Kidney (tissue), 14 donors: ENCODE measurements around the gene FNDC11. TPM values are rescaled to one million over a fixed set of nuclear protein-coding genes. Genes with fewer than 3 reads are reported as not detected.
A peak's percentile ranks its signal among the peaks of the same experiment; 100 is the strongest.
"Not testable (repeated sequence)": the region's sequence is repeated elsewhere in the genome, so short reads cannot be mapped to it uniquely, and the experiment has no call there.

ENCODE experiments used
- DNase-seq, 5 donors: peaks; one replicate each; pipeline ENCODE4 v3.0.0-alpha.2; 2013 to 2020
- FAIRE-seq: peaks from 2 replicates; lab custom pipeline; 2012; peaks lifted over from hg19 to GRCh38; lab: Jason Lieb, UNC
- H3K27ac ChIP-seq, 2 donors: one replicate each; pipeline ENCODE4 v1.7.0; 2013; ENCODE audit warnings: low read depth in 2 of 2, low read length in 2 of 2, inconsistent platforms in 1 of 2
- H3K27me3 ChIP-seq: one replicate; pipeline ENCODE4 v1.7.1; 2013; ENCODE audit warnings: low read length, inconsistent platforms; ENCODE audit not compliant: control insufficient read depth, insufficient read depth
- H3K36me3 ChIP-seq, 3 donors: one replicate each; pipeline versions ENCODE4 v1.7.0 to v1.7.1; 2013; ENCODE audit warnings: low read length in 3 of 3, control low read depth in 1 of 3, inconsistent platforms in 1 of 3; ENCODE audit not compliant: insufficient read depth in 3 of 3, control insufficient read depth in 2 of 3
- H3K4me1 ChIP-seq, 3 donors: one replicate each; pipeline versions ENCODE4 v1.7.0 to v1.7.1; 2013; ENCODE audit warnings: low read length in 3 of 3, inconsistent platforms in 1 of 3, low read depth in 1 of 3; ENCODE audit not compliant: control insufficient read depth in 2 of 3, insufficient read depth in 2 of 3
- H3K4me3 ChIP-seq, 3 donors: one replicate each; pipeline versions ENCODE4 v1.7.0 to v1.8.1; 2013; ENCODE audit warnings: low read length in 3 of 3, control low read depth in 1 of 3, inconsistent platforms in 1 of 3
- H3K9ac ChIP-seq, 3 donors: one replicate each; pipeline versions ENCODE4 v1.7.0 to v1.7.1; 2013; ENCODE audit warnings: low read length in 3 of 3, control low read depth in 1 of 3, inconsistent platforms in 1 of 3
- H3K9me3 ChIP-seq, 3 donors: one replicate each; pipeline versions ENCODE4 v1.7.0 to v1.7.1; 2013; ENCODE audit warnings: low read length in 3 of 3, control low read depth in 1 of 3, inconsistent platforms in 1 of 3; ENCODE audit not compliant: control insufficient read depth in 2 of 3, insufficient read depth in 1 of 3
- intact Hi-C: fragments of 100-400 bp; cut with DNase I; formaldehyde crosslinking; loops from one replicate; pipeline ENCODE4 v1.11.1; 2022
- polyA plus RNA-seq: library from polyadenylated mRNA; stranded (reverse); fragments of 350-450 nt; fragmentation: Illumina TruSeq; extraction: RNeasy Lipid Tissue Mini Kit (QIAGEN cat#74804); gene quantifications from one replicate; pipeline ENCODE4 v1.2.3, GENCODE V29; 2014; ENCODE audit warnings: low read depth, low replicate concordance; ENCODE audit not compliant: insufficient read depth
- total RNA-seq: library from RNA; stranded (reverse); fragmentation: NEBNext Ultra II Directional; extraction: Animal tissue kit (Norgen Biotek cat#: 25700); gene quantifications from one replicate; pipeline ENCODE4 v1.2.1, GENCODE V29; 2021
- TF ChIP-seq, protein P1 (sequence below): IDR thresholded peaks from 3 replicates; pipeline ENCODE4 v1.5.1; 2012; ENCODE audit warnings: mild to moderate bottlenecking, moderate library complexity, borderline replicate concordance; ENCODE audit not compliant: insufficient read depth; ENCODE audit errors: extremely low read depth
- donor health status: control.
- donor health status: control.
- donor health status: control.
- donor health status: control.
- donor health status: control.
- donor health status: DM: yes; HTN: yes; CAD: no.
- donor health status: Normal renal cell carcinoma (clear cell type).

Gene FNDC11
- total and polyA plus RNA-seq, 2 donors from 2014 or later = 0.47 to 1.6 TPM

DNA sequence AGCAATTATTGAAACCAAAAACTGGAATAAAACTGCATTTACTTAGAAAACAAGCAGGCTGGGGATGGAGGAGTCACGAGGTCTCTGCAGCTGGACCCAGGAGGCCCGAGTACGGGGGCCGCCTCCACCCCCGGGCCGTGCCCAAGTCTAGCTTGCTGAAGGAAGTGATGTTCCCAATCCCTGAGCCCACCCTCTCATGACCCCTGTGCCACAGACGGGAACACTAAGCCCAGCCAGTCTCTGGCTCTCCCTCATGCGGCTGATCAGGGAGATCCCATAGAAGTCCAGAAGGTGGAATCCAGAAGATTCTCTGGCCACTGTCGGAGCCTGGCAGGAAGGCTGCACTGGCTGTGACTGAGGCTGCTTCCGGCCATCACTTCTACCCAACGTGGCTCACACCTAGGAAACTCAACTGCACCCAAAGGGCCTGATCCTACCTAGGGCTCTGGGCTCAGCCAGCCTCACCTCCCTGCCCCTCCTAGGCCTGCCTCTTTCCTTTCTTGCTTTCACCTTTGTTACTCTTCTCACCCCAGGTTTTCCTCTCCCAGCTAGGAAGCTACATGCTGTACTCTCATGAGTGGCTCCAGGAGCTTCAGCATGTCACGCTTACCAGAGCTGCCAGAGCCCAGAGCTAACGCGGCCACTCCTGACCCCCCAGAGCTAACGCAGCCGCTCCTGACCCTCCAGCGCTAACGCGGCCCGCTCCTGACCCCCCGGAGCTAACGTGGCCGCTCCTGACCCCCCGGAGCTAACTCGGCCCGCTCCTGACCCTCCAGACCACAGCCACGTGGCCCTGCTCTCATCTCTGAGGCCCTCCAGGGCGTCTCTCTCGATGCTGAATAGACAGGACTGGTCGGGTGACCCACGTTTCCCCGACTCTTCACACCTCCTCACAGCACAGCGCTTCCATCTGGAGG, 44.8 kb downstream of the FNDC11 start:
- TF ChIP-seq, protein P1, sequence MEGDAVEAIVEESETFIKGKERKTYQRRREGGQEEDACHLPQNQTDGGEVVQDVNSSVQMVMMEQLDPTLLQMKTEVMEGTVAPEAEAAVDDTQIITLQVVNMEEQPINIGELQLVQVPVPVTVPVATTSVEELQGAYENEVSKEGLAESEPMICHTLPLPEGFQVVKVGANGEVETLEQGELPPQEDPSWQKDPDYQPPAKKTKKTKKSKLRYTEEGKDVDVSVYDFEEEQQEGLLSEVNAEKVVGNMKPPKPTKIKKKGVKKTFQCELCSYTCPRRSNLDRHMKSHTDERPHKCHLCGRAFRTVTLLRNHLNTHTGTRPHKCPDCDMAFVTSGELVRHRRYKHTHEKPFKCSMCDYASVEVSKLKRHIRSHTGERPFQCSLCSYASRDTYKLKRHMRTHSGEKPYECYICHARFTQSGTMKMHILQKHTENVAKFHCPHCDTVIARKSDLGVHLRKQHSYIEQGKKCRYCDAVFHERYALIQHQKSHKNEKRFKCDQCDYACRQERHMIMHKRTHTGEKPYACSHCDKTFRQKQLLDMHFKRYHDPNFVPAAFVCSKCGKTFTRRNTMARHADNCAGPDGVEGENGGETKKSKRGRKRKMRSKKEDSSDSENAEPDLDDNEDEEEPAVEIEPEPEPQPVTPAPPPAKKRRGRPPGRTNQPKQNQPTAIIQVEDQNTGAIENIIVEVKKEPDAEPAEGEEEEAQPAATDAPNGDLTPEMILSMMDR = no peak
- no peaks in the 10 kb centered on the region for H3K4me1 ChIP-seq
- H3K9me3 ChIP-seq = no peaks in the 10 kb centered on the region
- intact Hi-C loops = no loop called here
- H3K36me3 ChIP-seq = peaks cover 0 to 34% (median 6%) of the 10 kb centered on the region in 3 donors
- H3K27ac ChIP-seq = no peak overlapping the region
- no peak overlapping the region for H3K9ac ChIP-seq
- H3K4me3 ChIP-seq = no peak overlapping the region
- FAIRE-seq = no peak
- peak in 1 of 5 donors; percentile 60 for DNase-seq
- H3K27me3 ChIP-seq = no peaks in the 10 kb centered on the region

DNA sequence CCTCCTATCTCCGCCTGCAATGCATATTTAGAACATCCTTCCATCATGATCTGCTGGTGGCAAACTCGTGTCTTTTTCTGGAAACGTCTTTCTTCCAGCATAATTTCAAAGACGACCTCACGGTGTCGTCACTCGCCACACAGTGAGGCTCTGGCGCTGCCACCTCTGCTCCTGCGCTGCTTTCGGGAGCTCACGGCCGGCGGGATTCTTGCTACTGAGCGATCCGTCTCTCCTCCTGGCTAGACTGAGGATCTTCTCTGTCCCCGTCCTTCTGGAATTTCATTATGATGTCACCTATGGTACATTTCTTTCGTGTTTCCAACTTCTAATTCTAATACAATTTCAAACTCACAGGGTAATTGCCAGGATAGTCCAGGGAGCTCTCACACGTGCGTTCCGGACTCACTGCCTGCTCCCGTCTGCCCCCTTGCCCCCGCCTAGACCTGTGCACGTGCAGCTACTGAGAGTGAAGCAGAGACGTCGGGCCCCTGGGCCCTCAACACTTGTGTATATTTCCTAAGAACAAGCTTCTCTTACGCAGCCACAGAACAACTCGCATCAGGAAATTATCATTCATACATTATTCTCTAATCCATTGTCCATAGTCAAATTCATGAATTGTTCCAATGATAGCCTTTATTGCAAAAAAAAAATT, 45.6 kb downstream of the FNDC11 start:
- intact Hi-C loops = no loop called here
- TF ChIP-seq, protein P1 = no peak
- Histone ChIP-seq H3K36me3 (peaks cover 0 to 34% (median 9%) of the 10 kb centered on the region in 3 donors), H3K9me3 (no peaks in the 10 kb centered on the region), H3K27me3 (no peaks in the 10 kb centered on the region), H3K27ac (no peak overlapping the region), H3K4me3 (no peak overlapping the region), H3K4me1 (no peaks in the 10 kb centered on the region), H3K9ac (no peak overlapping the region)
- FAIRE-seq (no peak), DNase-seq (peak in 1 of 5 donors; percentile 47)

DNA sequence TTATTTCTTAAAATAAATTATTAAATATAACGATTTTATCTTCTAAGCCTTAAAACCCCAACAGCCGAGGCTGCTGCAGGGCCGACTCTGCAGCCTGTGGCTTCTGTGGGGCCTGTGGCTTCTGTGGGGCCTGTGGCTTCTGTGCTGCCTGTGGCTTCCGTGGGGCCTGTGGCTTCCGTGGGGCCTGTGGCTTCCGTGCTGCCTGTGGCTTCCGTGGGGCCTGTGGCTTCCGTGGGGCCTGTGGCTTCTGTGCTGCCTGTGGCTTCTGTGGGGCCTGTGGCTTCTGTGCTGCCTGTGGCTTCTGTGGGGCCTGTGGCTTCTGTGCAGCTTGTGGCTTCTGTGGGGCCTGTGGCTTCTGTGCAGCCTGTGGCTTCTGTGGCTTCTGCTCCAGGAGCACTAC, 47.7 kb downstream of the FNDC11 start:
- FAIRE-seq = not testable (repeated sequence)

DNA sequence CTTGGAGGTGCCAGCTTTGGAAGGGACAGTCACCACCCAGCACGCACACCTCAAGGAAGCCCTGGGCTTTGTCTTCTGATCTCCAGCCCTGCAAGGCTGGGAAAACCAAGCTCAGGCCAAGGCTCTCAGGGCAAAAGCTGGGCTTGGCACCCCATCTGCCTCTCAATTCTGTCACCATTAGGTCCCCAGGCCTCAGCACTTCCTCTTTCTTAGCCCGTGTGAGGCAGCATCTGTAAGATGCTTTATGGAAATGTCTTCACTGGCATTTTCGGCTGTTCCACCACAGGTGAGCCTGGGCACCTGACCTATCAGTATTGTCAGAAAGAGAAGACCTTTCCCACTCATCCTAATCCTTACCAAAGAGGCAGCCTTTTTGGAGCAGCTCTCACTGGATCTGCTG, 48.4 kb downstream of the FNDC11 start:
- Histone ChIP-seq H3K36me3 (peaks cover 0 to 34% (median 9%) of the 10 kb centered on the region in 3 donors), H3K27ac (no peak overlapping the region), H3K4me3 (no peak overlapping the region), H3K9me3 (no peaks in the 10 kb centered on the region), H3K4me1 (no peaks in the 10 kb centered on the region), H3K9ac (no peak overlapping the region), H3K27me3 (no peaks in the 10 kb centered on the region)
- peak in 1 of 5 donors; percentile 3 for DNase-seq
- intact Hi-C loops = no loop called here
- TF ChIP-seq, protein P1 = no peak
- no peak for FAIRE-seq

More for the DNA sequence above, 47.7 kb downstream of the FNDC11 start:
- H3K27me3 ChIP-seq, H3K9me3 ChIP-seq, intact Hi-C loops, H3K27ac ChIP-seq, H3K4me1 ChIP-seq, H3K4me3 ChIP-seq, H3K9ac ChIP-seq: not testable (repeated sequence)
- peaks cover 0 to 34% (median 9%) of the 10 kb centered on the region in 3 donors for H3K36me3 ChIP-seq
- DNase-seq = peak in 1 of 5 donors; percentile 51
